Measurements from ENCODE around the gene CCL11.
"Not testable (repeated sequence)": the region's sequence is repeated elsewhere in the genome, so short reads cannot be mapped to it uniquely, and the experiment has no call there.

Gene CCL11

DNA sequence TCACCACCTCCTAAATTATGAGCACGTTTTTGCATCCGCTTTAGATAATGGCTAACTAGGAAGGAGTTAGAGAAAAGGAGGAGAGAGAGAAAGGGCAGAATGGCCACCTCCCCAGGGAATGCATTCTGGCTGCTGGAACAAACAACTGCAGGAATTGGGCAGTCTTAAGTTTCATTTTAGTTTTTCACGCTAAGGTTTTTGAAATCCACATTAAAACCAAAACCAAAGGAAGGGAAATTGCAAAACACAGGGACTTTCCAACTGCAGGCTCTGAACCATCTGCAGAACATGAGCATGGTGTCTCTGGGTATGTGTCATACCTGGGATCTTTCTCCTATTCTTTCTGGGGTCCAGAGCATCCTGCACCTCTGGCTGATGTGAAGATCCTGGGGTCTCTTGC is 21.6 kb downstream of the CCL11 start:
- H3K4me1 ChIP-seq (ENCODE audit: control insufficient read depth, insufficient read depth, low read length, poor library complexity, severe bottlenecking), result no peaks in the 10 kb centered on the region

DNA sequence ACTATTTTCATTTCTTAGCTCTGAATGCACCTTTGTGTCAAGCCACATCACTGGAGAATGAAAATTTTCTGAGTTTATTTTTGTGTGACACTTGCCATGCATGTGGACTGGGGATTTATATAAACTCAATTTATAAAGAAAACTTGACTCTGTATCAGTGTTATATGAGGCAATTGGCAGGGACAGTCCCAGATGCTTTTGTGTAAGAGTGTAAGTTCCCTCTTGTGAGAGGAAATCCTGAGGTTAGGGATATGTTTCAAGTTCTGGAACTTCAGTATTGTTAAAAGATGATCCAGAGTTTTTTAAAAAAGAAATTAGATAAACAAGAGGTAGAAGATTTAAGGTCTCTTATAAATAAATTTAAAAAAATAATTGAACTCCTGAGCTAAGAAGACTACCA is 22.8 kb downstream of the CCL11 start:
- Histone ChIP-seq H3K4me3 (ENCODE audit: extremely low read depth, insufficient read depth, low read length, poor library complexity, severe bottlenecking) (no peak overlapping the region), H3K4me1 (ENCODE audit: control insufficient read depth, insufficient read depth, low read length, poor library complexity, severe bottlenecking) (no peaks in the 10 kb centered on the region), H3K9me3 (ENCODE audit: control insufficient read depth, low read length) (no peaks in the 10 kb centered on the region), H3K27ac (ENCODE audit: low read depth, low read length, severe bottlenecking) (no peak overlapping the region), H3K36me3 (ENCODE audit: control insufficient read depth, insufficient read depth, low read length) (no peaks in the 10 kb centered on the region)

More for the DNA sequence above, 21.6 kb downstream of the CCL11 start:
- H3K4me3 ChIP-seq (ENCODE audit: extremely low read depth, insufficient read depth, low read length, poor library complexity, severe bottlenecking), result no peak overlapping the region
- H3K36me3 ChIP-seq (ENCODE audit: control insufficient read depth, insufficient read depth, low read length), result no peaks in the 10 kb centered on the region
- H3K27ac ChIP-seq (ENCODE audit: low read depth, low read length, severe bottlenecking), result no peak overlapping the region
- 40% methylated on average over 1 of the region's 3 CpGs; no CpG with 5 or more reads in 1 of the 2 experiments for WGBS, 2 experiments (ENCODE audit: insufficient coverage in 2 of 2)
- H3K9me3 ChIP-seq (ENCODE audit: control insufficient read depth, low read length), result no peaks in the 10 kb centered on the region

DNA sequence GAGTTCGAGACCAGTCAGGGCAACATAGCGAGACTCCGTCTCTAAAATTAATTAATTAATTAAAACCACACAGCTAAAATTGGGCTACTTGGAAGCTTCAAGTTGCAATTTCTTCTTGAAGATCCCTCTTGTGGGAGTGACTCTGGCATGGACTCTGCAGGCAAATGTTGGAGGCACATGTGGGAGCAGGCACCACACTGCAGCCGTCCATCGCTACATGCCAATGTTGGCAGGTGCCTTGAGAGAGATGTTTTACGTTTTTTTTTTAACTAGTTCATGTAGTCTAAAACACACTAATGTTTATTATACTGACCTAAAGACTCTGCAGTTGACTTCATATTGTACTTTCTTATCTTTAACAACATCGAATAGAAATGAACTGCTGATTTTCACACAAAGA is 25.7 kb downstream of the CCL11 start:
- H3K4me1 ChIP-seq (ENCODE audit: control insufficient read depth, insufficient read depth, low read length, poor library complexity, severe bottlenecking), result no peaks in the 10 kb centered on the region
- no peaks in the 10 kb centered on the region for H3K36me3 ChIP-seq (ENCODE audit: control insufficient read depth, insufficient read depth, low read length)
- WGBS, 2 experiments (ENCODE audit: insufficient coverage in 2 of 2), result 75 to 83% methylated on average over 2 to 3 of the region's 7 CpGs
- H3K27ac ChIP-seq (ENCODE audit: low read depth, low read length, severe bottlenecking), result no peak overlapping the region
- H3K9me3 ChIP-seq (ENCODE audit: control insufficient read depth, low read length), result no peaks in the 10 kb centered on the region
- no peak overlapping the region for H3K4me3 ChIP-seq (ENCODE audit: extremely low read depth, insufficient read depth, low read length, poor library complexity, severe bottlenecking)

DNA sequence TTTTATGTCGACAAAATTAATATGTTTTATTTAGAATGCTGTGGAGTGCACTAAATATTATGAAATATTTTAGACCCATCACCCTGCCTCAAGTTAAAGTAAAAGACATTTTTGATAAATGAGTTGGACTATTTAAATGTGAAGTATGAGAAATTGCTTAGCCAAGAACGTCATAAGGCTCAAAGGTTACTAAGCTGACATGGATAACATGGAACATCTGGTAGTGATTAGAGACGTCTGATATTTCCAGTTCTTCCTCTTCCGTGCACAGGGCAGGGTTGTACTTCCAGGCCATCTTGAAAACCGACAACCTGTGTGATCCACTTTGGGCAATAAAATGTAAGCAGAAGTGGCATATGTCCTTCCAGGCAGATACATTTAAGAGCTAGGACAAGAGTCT is 26.5 kb downstream of the CCL11 start:
- no peak overlapping the region for H3K4me3 ChIP-seq (ENCODE audit: extremely low read depth, insufficient read depth, low read length, poor library complexity, severe bottlenecking)
- WGBS, 2 experiments (ENCODE audit: insufficient coverage in 2 of 2), result 57 to 59% methylated on average over 4 of the region's 5 CpGs
- H3K36me3 ChIP-seq (ENCODE audit: control insufficient read depth, insufficient read depth, low read length), result no peaks in the 10 kb centered on the region
- no peaks in the 10 kb centered on the region for H3K9me3 ChIP-seq (ENCODE audit: control insufficient read depth, low read length)
- no peak overlapping the region for H3K27ac ChIP-seq (ENCODE audit: low read depth, low read length, severe bottlenecking)
- no peaks in the 10 kb centered on the region for H3K4me1 ChIP-seq (ENCODE audit: control insufficient read depth, insufficient read depth, low read length, poor library complexity, severe bottlenecking)

DNA sequence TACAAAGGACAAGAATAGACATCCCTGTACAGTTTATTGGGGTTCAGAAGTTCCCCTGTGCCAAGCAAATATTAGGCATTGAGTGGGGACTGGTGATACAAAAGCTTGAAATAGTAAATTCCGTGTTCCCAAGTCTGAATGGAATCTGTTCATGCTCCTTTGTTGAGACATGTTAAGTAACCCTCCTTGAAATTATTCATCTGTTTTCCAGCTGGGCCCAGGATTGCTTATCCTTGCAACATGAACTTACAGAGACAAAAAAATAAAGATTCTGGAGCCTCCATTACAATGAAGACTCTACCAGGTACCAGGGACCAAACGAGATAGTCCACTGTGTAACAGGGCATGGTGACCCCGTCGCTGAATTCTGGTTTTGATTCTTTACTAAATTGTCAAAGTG is 27.6 kb downstream of the CCL11 start:
- H3K36me3 ChIP-seq (ENCODE audit: control insufficient read depth, insufficient read depth, low read length), result no peaks in the 10 kb centered on the region
- no peaks in the 10 kb centered on the region for H3K4me1 ChIP-seq (ENCODE audit: control insufficient read depth, insufficient read depth, low read length, poor library complexity, severe bottlenecking)
- no peak overlapping the region for H3K4me3 ChIP-seq (ENCODE audit: extremely low read depth, insufficient read depth, low read length, poor library complexity, severe bottlenecking)
- H3K9me3 ChIP-seq (ENCODE audit: control insufficient read depth, low read length), result no peaks in the 10 kb centered on the region
- WGBS, 2 experiments (ENCODE audit: insufficient coverage in 2 of 2), result 86 to 90% methylated on average over 2 to 4 of the region's 4 CpGs
- no peak overlapping the region for H3K27ac ChIP-seq (ENCODE audit: low read depth, low read length, severe bottlenecking)

DNA sequence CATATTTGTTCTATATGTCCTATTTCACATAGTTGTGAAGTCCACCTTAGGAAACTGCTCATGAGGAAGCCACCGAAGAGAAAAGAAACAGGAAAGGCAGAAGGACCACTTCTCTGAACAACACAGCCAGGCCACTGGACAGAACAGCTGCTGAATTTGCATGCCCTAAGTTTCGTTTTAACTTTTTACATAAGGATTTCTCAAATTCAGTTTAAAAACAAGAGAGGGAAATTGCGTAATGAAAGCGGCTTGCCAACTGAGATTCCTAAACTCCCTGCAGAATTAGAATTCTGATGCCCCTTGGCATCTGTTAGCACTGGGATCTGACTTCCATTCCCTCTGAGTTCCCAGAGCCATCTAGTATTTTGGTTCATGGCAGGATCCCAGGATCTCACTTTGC is 28.7 kb downstream of the CCL11 start:
- H3K27ac ChIP-seq (ENCODE audit: low read depth, low read length, severe bottlenecking), result no peak overlapping the region
- H3K4me3 ChIP-seq (ENCODE audit: extremely low read depth, insufficient read depth, low read length, poor library complexity, severe bottlenecking), result no peak overlapping the region
- H3K36me3 ChIP-seq (ENCODE audit: control insufficient read depth, insufficient read depth, low read length), result no peaks in the 10 kb centered on the region
- H3K9me3 ChIP-seq (ENCODE audit: control insufficient read depth, low read length), result no peaks in the 10 kb centered on the region
- 87 to 96% methylated on average over 3 to 4 of the region's 4 CpGs for WGBS, 2 experiments (ENCODE audit: insufficient coverage in 2 of 2)
- no peaks in the 10 kb centered on the region for H3K4me1 ChIP-seq (ENCODE audit: control insufficient read depth, insufficient read depth, low read length, poor library complexity, severe bottlenecking)

DNA sequence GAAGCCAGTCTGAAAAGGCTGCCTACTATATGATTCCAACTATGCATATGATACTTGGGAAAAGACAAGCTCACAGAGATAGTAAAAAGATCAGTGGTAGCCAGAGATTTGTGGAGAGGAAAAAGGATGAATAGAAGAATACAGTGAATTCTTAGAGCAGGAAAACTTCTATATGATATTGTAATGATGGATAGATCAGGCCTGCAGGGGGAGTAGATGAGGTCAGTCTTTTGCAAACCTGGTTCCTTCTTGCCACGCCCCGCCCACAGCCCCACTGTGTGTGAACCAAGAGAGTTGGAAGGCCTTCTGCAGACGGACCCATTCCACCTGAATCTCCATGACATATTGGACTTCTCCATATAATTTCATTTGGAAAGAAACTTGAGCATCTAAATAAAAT is 32.9 kb downstream of the CCL11 start:
- no peak overlapping the region for H3K27ac ChIP-seq (ENCODE audit: low read depth, low read length, severe bottlenecking)
- no peaks in the 10 kb centered on the region for H3K4me1 ChIP-seq (ENCODE audit: control insufficient read depth, insufficient read depth, low read length, poor library complexity, severe bottlenecking)
- WGBS, 2 experiments (ENCODE audit: insufficient coverage in 2 of 2), result 71% methylated on average over 2 of the region's 3 CpGs; no CpG with 5 or more reads in 1 of the 2 experiments
- H3K4me3 ChIP-seq (ENCODE audit: extremely low read depth, insufficient read depth, low read length, poor library complexity, severe bottlenecking), result no peak overlapping the region
- no peaks in the 10 kb centered on the region for H3K36me3 ChIP-seq (ENCODE audit: control insufficient read depth, insufficient read depth, low read length)
- H3K9me3 ChIP-seq (ENCODE audit: control insufficient read depth, low read length), result no peaks in the 10 kb centered on the region

DNA sequence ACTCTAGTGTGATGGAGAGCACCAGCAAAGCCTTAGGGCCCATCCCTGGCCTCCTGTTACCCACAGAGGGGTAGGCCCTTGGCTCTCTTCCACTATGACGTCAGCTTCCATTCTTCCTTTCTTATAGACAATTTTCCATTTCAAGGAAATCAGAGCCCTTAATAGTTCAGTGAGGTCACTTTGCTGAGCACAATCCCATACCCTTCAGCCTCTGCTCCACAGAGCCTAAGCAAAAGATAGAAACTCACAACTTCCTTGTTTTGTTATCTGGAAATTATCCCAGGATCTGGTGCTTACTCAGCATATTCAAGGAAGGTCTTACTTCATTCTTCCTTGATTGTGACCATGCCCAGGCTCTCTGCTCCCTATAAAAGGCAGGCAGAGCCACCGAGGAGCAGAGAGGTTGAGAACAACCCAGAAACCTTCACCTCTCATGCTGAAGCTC is 33.5 kb downstream of the CCL11 start, which contains the start of gene CCL8:
CCL8 (plus strand) TSS at position 397 of the 445 bp plus-strand sequence. CDS start 67 bp downstream, outside the sequence.
- H3K4me3 ChIP-seq (ENCODE audit: extremely low read depth, insufficient read depth, low read length, poor library complexity, severe bottlenecking), result no peak within 1 kb of the TSS
- WGBS, 2 experiments (ENCODE audit: insufficient coverage in 2 of 2), result 93 to 100% methylated on average over 2 of the region's 2 CpGs
- no peaks in the 10 kb centered on the region for H3K4me1 ChIP-seq (ENCODE audit: control insufficient read depth, insufficient read depth, low read length, poor library complexity, severe bottlenecking)
- no peak within 1 kb of the TSS for H3K27ac ChIP-seq (ENCODE audit: low read depth, low read length, severe bottlenecking)
- no peaks in the 10 kb centered on the region for H3K9me3 ChIP-seq (ENCODE audit: control insufficient read depth, low read length)
- H3K36me3 ChIP-seq (ENCODE audit: control insufficient read depth, insufficient read depth, low read length), result no peaks in the 10 kb centered on the region

DNA sequence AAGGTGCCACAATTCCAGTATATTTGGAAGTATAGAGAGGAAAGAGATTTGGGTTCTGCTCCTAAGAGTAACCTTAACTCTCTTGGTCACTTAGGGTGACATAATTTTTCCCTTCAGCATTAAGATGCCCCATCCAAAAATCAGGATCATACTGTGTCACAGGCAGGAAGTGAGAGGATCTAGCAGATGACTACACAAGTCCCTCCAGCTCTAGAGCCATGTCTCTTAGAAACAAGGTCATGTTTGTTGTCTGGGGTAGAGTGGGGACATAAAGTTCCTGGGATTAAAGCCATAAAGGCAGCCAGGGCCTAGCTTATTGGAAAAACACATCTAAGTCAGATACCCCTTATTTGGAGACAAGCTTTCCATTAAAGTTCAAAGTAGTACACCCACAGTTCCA is 36.4 kb downstream of the CCL11 start:
- no peak overlapping the region for H3K27ac ChIP-seq (ENCODE audit: low read depth, low read length, severe bottlenecking)
- no peaks in the 10 kb centered on the region for H3K4me1 ChIP-seq (ENCODE audit: control insufficient read depth, insufficient read depth, low read length, poor library complexity, severe bottlenecking)
- no peaks in the 10 kb centered on the region for H3K9me3 ChIP-seq (ENCODE audit: control insufficient read depth, low read length)
- no peaks in the 10 kb centered on the region for H3K36me3 ChIP-seq (ENCODE audit: control insufficient read depth, insufficient read depth, low read length)
- H3K4me3 ChIP-seq (ENCODE audit: extremely low read depth, insufficient read depth, low read length, poor library complexity, severe bottlenecking), result no peak overlapping the region

DNA sequence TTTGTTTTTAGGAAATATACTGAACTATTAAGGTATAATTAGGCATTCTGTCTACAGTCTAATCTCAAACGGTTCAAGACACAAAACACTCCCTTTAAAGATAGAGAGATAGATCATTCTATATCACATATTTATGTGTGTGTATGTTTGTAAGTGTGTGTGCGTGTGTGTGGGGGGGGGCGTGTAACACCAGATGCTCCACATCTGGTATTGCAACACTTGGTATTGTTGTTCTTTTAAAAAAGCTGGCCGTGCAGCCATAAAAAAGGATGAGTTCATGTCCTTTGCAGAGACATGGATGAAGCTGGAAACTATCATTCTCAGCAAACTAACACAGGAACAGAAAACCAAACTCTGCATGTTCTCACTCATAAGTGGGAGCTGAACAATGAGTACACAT is 42.0 kb downstream of the CCL11 start:
- no CpG with 5 or more reads among the region's 4 CpGs for WGBS, 2 experiments (ENCODE audit: insufficient coverage in 2 of 2)
- H3K9me3 ChIP-seq (ENCODE audit: control insufficient read depth, low read length); H3K4me3 ChIP-seq (ENCODE audit: extremely low read depth, insufficient read depth, low read length, poor library complexity, severe bottlenecking); H3K27ac ChIP-seq (ENCODE audit: low read depth, low read length, severe bottlenecking); H3K4me1 ChIP-seq (ENCODE audit: control insufficient read depth, insufficient read depth, low read length, poor library complexity, severe bottlenecking); H3K36me3 ChIP-seq (ENCODE audit: control insufficient read depth, insufficient read depth, low read length): not testable (repeated sequence)

DNA sequence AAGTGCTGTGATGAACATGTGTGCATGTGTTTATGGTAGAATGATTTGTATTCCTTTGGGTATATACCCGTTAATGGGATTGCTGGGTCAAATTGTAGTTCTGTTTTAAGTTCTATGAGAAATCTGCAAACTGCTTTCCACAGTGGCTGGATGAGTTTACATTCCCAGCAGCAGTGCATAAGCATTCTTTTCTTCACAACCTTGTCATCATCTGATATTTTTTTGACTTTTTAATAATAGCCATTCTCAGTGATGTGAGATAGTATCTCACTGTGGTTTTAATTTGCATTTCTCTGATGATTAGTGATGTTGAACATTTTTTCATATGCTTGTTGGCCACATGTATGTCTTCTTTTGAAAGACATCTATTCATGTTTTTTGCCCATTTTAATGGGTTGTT is 52.2 kb downstream of the CCL11 start:
- Histone ChIP-seq H3K36me3 (ENCODE audit: control insufficient read depth, insufficient read depth, low read length) (no peaks in the 10 kb centered on the region), H3K4me3 (ENCODE audit: extremely low read depth, insufficient read depth, low read length, poor library complexity, severe bottlenecking) (no peak overlapping the region), H3K27ac (ENCODE audit: low read depth, low read length, severe bottlenecking) (no peak overlapping the region), H3K9me3 (ENCODE audit: control insufficient read depth, low read length) (no peaks in the 10 kb centered on the region), H3K4me1 (ENCODE audit: control insufficient read depth, insufficient read depth, low read length, poor library complexity, severe bottlenecking) (no peaks in the 10 kb centered on the region)
- WGBS, 2 experiments (ENCODE audit: insufficient coverage in 2 of 2), result 80 to 83% methylated on average over 1 of the region's 1 CpG

Measured in mesodermal cell (in vitro differentiated cells).